ENCODE results near the gene PKN1.
"Not testable (repeated sequence)": the region's sequence is repeated elsewhere in the genome, so short reads cannot be mapped to it uniquely, and the experiment has no call there.

The PKN1 gene

DNA sequence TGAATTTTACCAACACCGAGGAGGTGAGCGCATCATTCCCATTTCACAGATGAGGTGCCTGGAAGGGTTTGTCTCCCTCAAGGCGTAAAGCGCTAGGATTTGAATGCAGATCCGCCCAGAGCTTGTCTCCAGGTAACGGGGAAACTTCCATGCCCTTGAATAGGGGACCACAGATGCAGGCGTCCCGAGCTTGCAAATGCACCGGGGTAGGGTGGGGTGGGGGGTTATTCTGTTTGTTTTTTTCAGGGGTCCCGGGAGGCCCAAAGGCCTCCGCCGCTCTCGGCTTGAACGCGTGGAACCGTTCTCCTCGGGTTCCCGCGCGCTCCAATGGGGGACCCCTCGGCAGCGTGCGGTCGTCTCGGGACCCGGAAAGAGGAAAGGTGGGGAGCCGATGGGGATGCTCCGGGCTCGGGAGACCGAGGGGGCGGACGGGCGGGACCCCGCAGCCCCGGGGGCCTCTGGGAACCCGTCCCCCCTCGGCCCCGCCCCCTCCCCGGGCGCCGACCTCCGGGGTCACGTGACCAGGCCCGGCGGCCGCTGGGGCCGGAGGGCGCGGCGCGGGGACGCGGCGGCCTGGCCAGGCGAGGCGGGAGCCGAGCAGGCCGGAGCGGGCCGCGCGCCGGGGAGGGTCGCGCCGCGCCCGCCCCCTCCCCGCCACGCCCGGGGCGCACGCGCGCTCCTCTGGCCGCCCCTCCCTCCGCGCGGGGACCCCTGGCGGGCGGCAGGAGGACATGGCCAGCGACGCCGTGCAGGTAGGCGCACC is at the start of gene PKN1:
Gene PKN1, plus strand, starts transcription at position 516 of the 763 bp plus-strand sequence. Its CDS starts 216 bp downstream, at position 732.
- FAIRE-seq, result no peak
- DNase-seq (ENCODE audit: extremely low spot score, insufficient read length, low read depth), result peak; percentile 62

DNA sequence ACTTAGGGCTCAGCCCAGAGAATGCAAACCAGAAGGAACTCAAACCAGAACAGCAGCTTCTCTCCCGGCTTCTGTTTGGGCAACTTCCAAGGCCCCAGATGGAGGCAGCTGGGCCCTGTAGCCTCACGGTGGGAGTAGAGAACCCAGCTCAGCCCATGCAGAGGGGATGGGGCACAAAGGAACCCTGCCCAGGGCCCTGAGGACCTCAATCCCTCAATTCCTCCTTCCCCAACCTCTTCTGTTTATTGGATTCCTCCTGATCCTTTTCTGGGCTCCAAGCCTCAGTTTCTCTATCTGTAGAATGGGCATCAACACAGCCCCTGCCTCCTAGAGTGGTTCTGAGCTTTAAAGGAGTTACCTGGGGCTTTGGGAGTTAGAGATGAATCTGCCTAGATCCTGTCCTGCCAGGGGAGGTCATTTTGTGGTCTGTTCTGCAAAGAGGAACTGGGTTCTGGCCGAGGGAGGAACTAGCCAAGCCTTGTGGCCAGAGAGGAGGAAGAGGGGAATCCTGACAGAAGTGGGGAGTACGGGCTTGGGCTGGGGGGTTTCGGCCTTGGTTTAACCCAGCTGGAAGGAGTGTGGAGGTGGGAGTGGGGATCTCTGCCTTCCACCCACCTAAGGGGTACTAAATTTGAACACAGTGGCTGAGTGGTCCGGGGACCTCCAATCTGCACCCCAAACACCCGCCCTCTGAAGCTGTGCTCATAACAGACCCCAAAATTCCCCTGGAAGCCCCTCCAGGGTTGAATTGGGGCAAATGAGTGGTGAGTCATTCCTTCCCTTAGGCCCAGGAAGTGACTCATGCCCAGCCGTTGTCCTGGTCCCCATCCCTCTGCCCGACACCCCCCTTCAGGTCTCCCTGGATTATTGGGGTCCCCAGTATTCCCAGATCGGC is 49.2 kb upstream of the PKN1 start:
- FAIRE-seq (peak; percentile 86), DNase-seq (ENCODE audit: extremely low spot score, insufficient read length, low read depth) (no peak)

DNA sequence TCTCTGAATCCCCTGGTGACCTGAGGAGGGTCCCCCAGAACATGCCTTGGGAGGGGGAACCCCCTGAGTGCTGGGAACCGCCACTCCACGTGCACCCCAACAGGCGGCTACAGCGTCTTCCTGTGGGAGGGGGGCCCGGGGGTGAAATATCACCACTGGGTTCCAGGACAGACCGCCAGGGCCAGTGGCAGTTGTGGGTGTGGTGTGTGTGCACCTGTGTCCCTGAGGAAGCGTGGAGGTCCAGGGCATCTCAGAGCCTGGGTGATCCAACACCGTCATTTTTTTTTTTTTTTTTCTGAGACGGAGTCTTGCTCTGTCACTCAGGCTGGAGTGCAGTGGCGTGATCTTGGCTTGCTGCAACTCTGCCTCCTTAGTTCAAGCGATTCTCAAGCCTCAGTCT is 47.6 kb upstream of the PKN1 start:
- DNase-seq (ENCODE audit: extremely low spot score, insufficient read length, low read depth) (no peak), FAIRE-seq (peak; percentile 39)

DNA sequence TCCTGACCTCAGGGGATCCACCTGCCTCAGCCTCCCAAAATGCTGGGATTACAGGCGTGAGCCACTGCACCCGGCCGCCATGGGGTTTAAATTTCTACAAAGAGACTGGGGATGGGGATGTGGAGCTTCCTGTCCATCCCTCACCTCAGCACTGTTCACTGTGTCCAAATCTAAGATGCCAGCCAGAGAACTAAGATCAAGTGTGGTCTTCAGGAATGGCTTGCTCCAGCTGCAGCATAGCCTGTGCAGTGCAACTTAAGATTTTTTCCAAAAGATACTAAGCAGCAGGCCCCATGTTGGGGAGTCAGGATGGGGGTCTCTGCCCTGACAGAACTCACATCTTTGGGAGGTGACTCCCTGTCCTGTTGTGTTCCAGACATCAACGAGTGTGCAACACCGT is 42.6 kb upstream of the PKN1 start:
- no peak for DNase-seq (ENCODE audit: extremely low spot score, insufficient read length, low read depth)
- no peak for FAIRE-seq

DNA sequence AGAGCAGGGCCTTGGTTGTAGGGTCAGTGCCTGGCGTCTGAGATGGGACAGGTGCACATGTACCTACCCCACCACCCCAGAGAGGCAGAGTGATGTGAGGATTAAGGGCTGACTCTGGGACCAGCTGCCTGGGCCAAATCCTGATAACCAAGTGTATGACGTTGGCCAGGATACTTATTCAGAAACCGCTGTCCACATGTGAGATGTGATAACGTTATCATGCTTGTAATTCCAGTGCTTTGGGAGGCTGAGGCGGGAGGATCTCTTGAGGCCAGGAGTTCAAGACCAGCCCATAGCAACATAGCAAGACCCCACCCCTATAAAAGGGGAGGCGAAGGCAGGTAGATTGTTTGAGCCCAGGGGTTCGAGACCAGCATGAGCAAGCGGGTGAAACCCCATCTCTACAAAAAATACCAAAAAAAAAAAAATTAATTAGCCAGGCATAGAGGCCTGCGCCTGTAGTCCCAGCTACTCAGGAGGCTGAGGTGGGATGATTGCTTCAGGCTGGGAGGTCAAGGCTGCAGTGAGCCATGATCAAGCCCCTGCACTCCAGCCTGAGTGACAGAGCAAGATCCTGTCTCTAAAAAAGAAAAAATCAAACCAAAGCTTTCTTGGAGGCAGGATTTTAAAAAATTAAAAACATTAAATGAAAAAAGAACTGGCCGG is 41.8 kb upstream of the PKN1 start:
- no peak for FAIRE-seq
- no peak for DNase-seq (ENCODE audit: extremely low spot score, insufficient read length, low read depth)

DNA sequence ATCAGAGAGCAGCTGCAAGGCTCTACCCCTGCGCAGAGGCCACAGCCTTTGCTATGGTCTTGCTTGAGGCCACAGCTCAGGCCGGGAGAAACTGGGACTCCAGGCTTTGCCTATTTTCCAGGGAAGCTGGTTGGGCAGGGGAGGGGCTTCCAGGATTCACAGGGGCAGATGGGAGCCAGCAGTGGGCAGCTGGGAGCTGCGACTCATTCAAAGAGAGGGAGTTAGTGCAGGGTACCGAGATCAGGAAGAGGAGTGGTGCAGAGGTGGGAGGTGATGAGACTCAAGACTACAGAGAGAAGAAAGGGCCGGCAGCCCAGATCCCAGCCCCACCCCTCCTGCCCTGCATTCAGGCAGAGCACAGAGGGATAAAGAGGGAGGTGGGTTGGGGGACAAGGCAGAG is 39.8 kb upstream of the PKN1 start:
- FAIRE-seq (no peak), DNase-seq (ENCODE audit: extremely low spot score, insufficient read length, low read depth) (no peak)

DNA sequence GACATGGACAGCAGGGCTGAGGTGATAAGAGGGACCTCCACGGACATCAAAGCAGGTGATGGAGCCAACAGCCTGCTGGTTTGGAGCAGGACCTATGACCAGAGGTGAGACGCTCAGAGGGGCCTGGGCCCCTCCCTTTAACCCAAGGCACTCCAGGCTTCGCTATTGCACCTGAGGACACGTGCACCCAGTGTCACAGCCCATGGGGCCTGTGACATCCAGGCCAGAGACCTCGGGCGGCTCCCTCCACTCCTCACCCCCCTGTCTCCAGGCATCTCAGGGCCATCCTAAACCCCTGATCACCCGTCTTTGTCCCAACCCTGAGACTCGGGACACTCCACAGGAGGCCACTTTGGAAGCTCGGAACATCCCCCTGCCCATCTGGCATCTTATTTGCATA is 38.9 kb upstream of the PKN1 start:
- DNase-seq (ENCODE audit: extremely low spot score, insufficient read length, low read depth) (no peak), FAIRE-seq (no peak)

DNA sequence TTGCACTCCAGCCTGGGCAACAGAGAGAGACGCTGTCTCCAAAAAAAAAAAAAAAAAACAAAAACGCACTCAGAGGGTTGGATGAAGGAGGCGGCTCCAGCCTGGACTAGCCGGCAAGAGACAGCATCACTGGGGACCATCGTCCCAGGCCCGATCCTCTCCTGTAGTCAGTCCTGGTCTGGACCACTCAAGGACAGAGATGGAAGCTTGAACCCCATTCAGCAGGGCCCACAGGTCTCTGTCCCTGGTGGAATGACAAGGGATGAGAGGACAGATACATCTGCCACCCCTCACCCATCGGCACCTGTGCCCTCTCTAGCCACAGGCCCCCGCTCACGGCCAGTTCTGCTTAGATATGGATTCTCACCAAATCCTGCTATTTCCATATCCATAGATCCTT is 37.8 kb upstream of the PKN1 start:
- DNase-seq (ENCODE audit: extremely low spot score, insufficient read length, low read depth) (no peak), FAIRE-seq (no peak)

DNA sequence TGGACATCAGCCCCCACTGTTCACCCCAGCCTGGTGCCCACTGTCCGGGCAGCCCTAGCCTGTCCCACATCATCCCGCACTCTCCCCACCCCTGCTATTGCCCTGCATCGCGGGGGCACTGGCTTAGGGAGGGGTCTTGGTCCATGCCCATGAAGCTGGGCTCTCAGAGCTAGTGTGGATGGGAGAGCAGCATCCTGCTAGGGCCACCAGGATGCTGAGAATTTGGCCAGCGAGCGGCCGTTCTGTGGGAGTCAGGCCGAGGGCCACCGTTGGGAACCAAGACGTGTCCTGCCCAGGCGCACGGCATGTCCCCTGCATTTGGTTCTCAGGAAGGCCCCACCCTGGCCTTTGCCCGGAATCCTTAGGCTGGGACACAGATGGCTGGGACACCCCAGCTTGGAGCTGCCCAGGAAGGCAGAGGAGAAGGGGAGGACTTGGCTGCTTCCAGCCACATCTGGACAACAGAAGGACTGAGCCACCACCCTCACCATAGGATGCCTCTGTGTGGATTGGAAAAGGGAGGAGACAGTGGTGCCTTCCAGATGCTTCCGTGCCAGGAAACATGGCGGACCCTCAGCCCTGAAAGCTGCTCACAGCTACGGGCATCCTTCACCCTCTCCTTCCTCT is 37.3 kb upstream of the PKN1 start:
- DNase-seq (ENCODE audit: extremely low spot score, insufficient read length, low read depth) (no peak), FAIRE-seq (no peak)

DNA sequence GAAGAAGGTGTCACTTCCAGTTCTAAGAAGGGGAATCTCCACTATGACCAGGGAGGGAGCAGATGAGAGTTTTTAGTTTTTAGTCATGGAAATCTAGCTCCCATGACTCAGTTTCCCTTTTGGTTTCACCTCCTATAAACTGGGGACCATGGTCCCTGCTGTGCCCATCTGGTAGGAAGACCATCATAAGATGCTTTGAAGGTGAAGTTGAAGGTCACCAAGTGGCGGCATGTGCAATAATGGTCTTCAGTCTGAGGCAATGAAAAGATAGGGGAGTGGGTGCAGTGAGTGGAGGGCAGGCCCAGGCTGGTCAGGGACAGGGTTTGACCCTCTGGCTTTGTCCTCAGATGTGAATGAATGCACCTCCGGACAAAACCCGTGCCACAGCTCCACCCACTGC is 36.4 kb upstream of the PKN1 start:
- DNase-seq (ENCODE audit: extremely low spot score, insufficient read length, low read depth); FAIRE-seq: not testable (repeated sequence)

DNA sequence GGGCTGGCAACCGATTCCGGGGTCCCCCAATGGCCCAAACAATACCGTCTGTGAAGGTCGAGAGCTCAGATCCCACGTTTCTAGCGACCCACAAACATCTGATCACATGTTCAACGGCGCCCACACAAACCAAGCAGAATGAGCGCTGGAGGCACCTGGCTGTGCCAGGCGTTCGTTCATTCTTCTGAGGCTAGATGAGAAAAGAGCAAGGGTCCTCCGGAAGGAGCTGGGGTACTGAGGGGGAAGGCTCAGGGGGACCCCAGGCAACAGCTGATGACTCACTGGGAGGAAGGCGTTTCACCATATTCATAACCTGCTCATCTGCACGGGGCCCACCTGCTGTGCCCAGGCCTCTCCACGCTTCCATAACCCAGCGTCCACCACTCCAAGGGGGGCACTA is 35.9 kb upstream of the PKN1 start:
- not testable (repeated sequence) for DNase-seq (ENCODE audit: extremely low spot score, insufficient read length, low read depth); FAIRE-seq

DNA sequence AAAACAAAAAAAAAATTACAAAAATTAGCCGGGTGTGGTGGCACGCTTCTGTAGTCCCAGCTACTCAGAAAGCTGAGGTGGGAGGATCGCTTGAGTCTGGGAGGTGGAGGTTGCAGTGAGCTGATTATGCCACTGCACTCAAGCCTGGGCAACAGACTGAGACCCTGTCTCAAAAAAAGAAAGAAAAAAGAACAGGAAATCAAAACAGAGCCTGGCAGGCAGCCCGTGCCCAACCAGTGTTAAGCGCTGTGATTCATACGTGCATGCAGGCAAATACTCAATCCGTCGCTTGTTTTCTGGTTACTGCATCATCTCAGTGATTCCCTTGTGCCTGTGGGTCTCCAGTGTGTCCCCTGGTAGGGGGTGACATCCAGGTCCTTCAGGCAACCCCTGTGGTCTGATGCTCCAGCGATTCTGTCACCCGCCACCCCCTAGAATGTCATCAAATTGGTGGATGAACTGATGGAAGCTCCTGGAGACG is 32.1 kb upstream of the PKN1 start:
- DNase-seq (ENCODE audit: extremely low spot score, insufficient read length, low read depth), result no peak
- FAIRE-seq, result no peak

DNA sequence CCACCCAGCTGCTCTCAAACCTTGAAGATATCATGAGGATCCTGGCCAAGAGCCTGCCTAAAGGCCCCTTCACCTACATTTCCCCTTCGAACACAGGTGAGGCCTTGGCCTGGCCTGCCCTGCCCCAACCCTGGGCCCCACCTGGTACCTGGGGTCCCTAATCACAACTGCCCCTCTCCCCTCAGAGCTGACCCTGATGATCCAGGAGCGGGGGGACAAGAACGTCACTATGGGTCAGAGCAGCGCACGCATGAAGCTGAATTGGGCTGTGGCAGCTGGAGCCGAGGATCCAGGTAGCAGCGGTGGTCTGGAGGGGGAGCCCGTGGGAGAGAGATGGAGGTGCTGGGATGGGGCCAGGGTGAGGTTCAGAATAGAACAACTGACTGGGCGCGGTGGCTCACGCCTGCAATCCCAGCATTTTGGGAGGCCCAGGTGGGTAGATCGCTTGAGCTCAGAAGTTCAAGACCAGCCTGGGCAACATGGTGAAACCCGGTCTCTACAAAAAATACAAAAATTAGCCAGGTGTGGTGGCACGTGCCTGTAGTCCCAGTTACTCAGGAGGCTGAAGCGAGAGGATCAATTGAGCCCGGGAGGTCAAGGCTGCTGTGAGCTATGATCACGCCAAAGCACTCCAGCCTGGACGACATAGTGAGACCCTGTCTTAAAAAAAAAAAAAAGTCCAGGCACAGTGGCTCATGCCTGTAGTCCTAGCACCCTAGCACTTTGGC is 31.5 kb upstream of the PKN1 start:
- DNase-seq (ENCODE audit: extremely low spot score, insufficient read length, low read depth) (no peak), FAIRE-seq (no peak)

DNA sequence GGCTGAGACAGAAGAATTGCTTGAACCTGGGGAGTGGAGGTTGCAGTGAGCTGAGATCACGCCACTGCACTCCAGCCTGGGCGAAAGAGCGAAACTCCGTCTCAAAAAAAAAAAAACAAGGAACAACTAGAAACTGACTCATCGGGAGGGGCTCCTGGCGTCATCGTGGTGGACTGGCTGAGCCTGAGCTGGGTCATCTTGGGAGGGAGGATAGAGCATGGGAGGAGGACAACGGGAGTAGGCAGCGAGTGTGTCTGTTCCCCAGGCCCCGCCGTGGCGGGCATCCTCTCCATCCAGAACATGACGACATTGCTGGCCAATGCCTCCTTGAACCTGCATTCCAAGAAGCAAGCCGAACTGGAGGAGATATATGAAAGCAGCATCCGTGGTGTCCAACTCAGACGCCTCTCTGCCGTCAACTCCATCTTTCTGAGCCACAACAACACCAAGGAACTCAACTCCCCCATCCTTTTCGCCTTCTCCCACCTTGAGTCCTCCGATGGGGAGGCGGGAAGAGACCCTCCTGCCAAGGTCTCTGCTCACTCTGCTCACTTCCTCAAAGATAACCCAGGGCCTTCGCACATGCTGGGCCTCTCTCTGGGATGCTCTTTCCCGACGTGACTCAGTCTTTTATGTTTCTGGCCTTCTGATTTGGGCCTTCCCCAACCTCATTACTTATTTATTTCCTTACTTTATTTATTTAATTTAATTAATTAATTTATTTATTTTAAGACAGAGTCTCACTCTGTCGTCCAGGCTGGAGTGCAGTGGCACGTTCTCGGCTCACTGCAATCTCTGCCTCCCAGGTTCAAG is 30.6 kb upstream of the PKN1 start:
- DNase-seq (ENCODE audit: extremely low spot score, insufficient read length, low read depth) (no peak), FAIRE-seq (no peak)

DNA sequence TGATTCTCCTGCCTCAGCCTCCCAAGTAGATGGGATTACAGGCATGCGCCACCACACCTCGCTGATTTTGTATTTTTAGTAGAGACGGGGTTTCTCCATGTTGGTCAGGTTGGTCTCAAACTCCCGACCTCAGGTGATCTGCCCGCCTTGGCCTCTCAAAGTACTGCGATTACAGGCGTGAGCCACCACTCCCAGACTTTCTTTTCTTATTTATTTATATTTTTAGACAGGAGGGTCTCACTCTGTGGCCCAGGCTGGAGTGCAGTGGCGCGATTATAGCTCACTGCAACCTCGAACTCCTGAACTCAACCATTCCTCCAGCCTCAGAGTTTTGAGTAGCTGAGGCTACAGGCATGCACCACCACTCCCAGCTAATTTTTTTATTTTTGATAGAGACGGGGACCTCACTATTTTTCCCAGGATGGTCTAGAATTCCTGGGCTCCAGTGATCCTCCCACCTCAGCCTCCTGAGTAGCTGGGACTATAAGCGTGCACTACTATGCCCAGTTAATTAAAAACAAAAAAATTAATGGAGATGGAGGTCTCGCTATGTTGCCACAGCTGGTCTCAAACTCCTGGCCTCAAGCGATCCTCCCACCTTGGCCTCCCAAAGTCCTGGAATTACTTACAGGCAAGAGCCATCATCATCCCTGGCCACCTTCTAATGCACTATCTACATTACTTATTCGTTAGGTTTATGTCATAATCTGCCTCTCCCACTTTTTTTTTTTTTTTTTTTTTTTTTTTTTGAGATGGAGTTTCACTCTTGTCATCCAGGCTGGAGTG is 29.8 kb upstream of the PKN1 start:
- FAIRE-seq; DNase-seq (ENCODE audit: extremely low spot score, insufficient read length, low read depth): not testable (repeated sequence)

DNA sequence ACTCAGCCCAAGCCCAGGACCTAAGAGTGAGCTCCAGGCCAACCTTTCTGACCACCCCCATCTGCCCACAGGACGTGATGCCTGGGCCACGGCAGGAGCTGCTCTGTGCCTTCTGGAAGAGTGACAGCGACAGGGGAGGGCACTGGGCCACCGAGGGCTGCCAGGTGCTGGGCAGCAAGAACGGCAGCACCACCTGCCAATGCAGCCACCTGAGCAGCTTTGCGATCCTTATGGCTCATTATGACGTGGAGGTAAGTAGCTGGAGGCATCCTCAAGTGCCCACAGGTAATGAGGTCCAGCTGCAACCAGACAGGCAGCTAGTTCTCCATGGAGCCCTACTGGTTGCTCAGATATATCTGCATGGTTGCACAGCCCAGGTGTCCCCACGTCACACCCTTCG is 28.8 kb upstream of the PKN1 start:
- FAIRE-seq, result no peak
- no peak for DNase-seq (ENCODE audit: extremely low spot score, insufficient read length, low read depth)

DNA sequence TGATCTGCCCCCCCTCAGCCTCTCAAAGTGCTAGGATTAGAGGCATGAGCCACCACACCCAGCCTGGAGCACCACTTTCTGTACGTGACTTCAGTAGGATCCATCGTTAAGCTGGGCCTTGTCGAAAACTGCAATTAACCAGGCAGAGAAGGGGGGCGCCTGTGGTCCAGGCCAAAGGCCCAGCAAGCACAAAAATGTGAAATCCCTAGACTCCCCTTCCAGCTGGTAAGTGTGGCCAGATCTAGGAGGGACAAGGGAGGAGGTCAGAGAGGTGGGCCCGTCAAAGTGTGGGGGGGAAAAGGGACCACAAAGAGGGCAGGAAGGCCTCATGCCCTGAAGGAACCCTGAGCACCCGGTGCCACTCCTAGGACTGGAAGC is 27.7 kb upstream of the PKN1 start:
- no peak for DNase-seq (ENCODE audit: extremely low spot score, insufficient read length, low read depth)
- no peak for FAIRE-seq

Measured in GM18507 (cell line).